Vein endothelial cell (primary cell): ENCODE measurements around the gene CAMSAP2. TPM values are rescaled to one million over a fixed set of nuclear protein-coding genes. Genes with fewer than 3 reads are reported as not detected.

Source experiments
- total RNA-seq: library from RNA; depleted of rRNA; stranded (reverse); fragments of >200 nt; gene quantifications from 2 replicates; pipeline ENCODE4 v1.2.3, GENCODE V29; 2012

CAMSAP2 gene
- 44.1 and 57.7 TPM in 2 replicates for total RNA-seq

GRCh38 chr1:200738327-200738948 lies at the start of gene CAMSAP2:
Gene CAMSAP2, plus strand, starts transcription at chr1:200738893. Its CDS starts 935 bp downstream, at chr1:200739828.

GRCh38 chr1:200872446-200873115 lies 133.9 kb downstream of the CAMSAP2 start, which contains the start of gene GPR25:
Gene GPR25, plus strand, starts transcription at chr1:200872981. Its CDS starts 57 bp downstream, at chr1:200873038.

GRCh38 chr1:200894712-200895442 lies 156.2 kb downstream of the CAMSAP2 start, which contains the start of gene INAVA:
Gene INAVA, plus strand, starts transcription at chr1:200894900. Its CDS starts 3,501 bp downstream, at chr1:200898401.

Other genes with a start within 250 kb of the CAMSAP2 start
- gene KIF14, start 118.1 kb upstream of the CAMSAP2 start, total RNA-seq = 4.2 and 9.6 TPM in 2 replicates
- 9.5 and 12.7 TPM in 2 replicates for gene DDX59, start 69.0 kb upstream of the CAMSAP2 start, total RNA-seq
- not detected in 2 replicates for gene GPR25, start 134.1 kb downstream of the CAMSAP2 start, total RNA-seq
- not detected in 2 replicates for gene INAVA, start 156.0 kb downstream of the CAMSAP2 start, total RNA-seq